ENCODE results near the gene UTF1. TPM values are rescaled to one million over a fixed set of nuclear protein-coding genes. Genes with fewer than 3 reads are reported as not detected.
"Not testable (repeated sequence)": the region's sequence is repeated elsewhere in the genome, so short reads cannot be mapped to it uniquely, and the experiment has no call there.

UTF1 gene
- polyA plus RNA-seq, 1 donor: not detected

GRCh38 chr10:133248334-133248715 lies 18.3 kb downstream of the UTF1 start:
- no peak for DNase-seq

- DNase-seq: no peak
These were observed 19.2 kb downstream of the UTF1 start for GRCh38 chr10:133249094-133249780.

GRCh38 chr10:133249975-133250754 lies 20.1 kb downstream of the UTF1 start:
- no peak for DNase-seq

- DNase-seq: no peak
These were observed 21.6 kb downstream of the UTF1 start for GRCh38 chr10:133251388-133252222.

GRCh38 chr10:133252223-133252552 lies 22.2 kb downstream of the UTF1 start:
- no peak for DNase-seq

GRCh38 chr10:133253361-133253955 lies 23.4 kb downstream of the UTF1 start:
- no peak for DNase-seq

GRCh38 chr10:133254421-133255120 lies 24.6 kb downstream of the UTF1 start:
- DNase-seq: no peak

GRCh38 chr10:133255323-133255722 lies 25.3 kb downstream of the UTF1 start:
- DNase-seq: no peak

GRCh38 chr10:133257489-133258065 lies 27.6 kb downstream of the UTF1 start:
- no peak for DNase-seq

GRCh38 chr10:133258066-133258817 lies 28.2 kb downstream of the UTF1 start:
- no peak for DNase-seq

GRCh38 chr10:133258818-133259601 lies 29.0 kb downstream of the UTF1 start:
- DNase-seq: peak; percentile 40

GRCh38 chr10:133259602-133259989 lies 29.6 kb downstream of the UTF1 start:
- no peak for DNase-seq

GRCh38 chr10:133260895-133261725 lies 31.1 kb downstream of the UTF1 start:
- DNase-seq: no peak

GRCh38 chr10:133261726-133262325 lies 31.8 kb downstream of the UTF1 start:
- peak; percentile 57 for DNase-seq

- DNase-seq: no peak
These were observed 32.7 kb downstream of the UTF1 start for GRCh38 chr10:133262696-133263095.

GRCh38 chr10:133263674-133264073 lies 33.7 kb downstream of the UTF1 start:
- no peak for DNase-seq

- no peak for DNase-seq
These were observed 34.4 kb downstream of the UTF1 start for GRCh38 chr10:133264461-133264860.

GRCh38 chr10:133265052-133265451 lies 35.0 kb downstream of the UTF1 start:
- not testable (repeated sequence) for DNase-seq

Measured in hindlimb muscle (tissue), 1 donor.